ENCODE results near the gene C2CD5. TPM values are rescaled to one million over a fixed set of nuclear protein-coding genes. Genes with fewer than 3 reads are reported as not detected.

C2CD5 gene
- total RNA-seq, 1 experiment from 2014 or later: 22.9 TPM

DNA sequence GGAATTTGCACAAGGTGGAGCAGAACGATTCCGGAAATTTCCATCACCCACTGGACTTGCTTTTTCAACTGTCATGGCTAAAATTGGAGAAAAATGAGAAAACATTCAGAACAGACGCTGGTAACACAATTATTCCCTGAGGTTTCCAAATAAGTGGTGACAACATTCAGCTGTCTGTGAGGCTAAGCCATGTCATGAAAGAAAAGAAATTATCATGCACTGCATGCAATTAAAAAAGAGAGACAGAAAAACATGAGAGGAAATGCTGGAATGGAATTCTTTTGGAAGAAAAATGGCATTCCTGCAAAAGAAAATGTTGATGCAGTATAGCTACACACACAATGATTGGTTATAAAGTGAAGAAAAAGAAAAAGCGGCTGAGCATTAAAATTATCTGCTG, 87.3 kb downstream of the C2CD5 start:
- H4K20me1 ChIP-seq (ENCODE audit: insufficient read depth): no peaks in the 10 kb centered on the region
- H3K4me3 ChIP-seq (replicated peaks in 1 of 2; ENCODE audit: low read depth in 1 of 2, low read length in 2 of 2): no peak overlapping the region
- CTCF ChIA-PET: interaction anchor here (1.0 to 2.3 kb wide), 5 partner anchors 14 to 759 kb away, joined by 3 to 9 read pairs (median 5); no protein-coding TSS in a partner anchor
- no peaks in the 10 kb centered on the region for H3K4me1 ChIP-seq (ENCODE audit: control insufficient read depth in 1 of 2, insufficient read depth in 2 of 2, low read length in 2 of 2)
- no peak overlapping the region for H3K27ac ChIP-seq (ENCODE audit: low read depth, low read length)
- H3K27me3 ChIP-seq (ENCODE audit: insufficient read depth, low read length): no peaks in the 10 kb centered on the region
- H2AFZ ChIP-seq (ENCODE audit: low read depth, low read length, poor library complexity, severe bottlenecking): no peak overlapping the region
- POLR2A ChIA-PET: no interaction called here
- H3K36me3 ChIP-seq (ENCODE audit: control insufficient read depth in 1 of 2, insufficient read depth in 2 of 2, low read length in 2 of 2): no peaks in the 10 kb centered on the region; a peak in 1 of 4 replicates
- H3K9me2 ChIP-seq (ENCODE audit: insufficient read depth): no peaks in the 10 kb centered on the region
- H3K79me2 ChIP-seq (ENCODE audit: insufficient read depth, low read length): no peaks in the 10 kb centered on the region
- H3K9ac ChIP-seq (ENCODE audit: low read length): no peak overlapping the region
- DNase-seq (ENCODE audit: low read depth, low spot score) (no peak), ATAC-seq (no peak)
- intact Hi-C loops (cut with micrococcal nuclease): loop anchor here (10.0 kb wide), 1 partner anchor 178 kb away; no protein-coding TSS in a partner anchor
- TF ChIP-seq, protein P1, sequence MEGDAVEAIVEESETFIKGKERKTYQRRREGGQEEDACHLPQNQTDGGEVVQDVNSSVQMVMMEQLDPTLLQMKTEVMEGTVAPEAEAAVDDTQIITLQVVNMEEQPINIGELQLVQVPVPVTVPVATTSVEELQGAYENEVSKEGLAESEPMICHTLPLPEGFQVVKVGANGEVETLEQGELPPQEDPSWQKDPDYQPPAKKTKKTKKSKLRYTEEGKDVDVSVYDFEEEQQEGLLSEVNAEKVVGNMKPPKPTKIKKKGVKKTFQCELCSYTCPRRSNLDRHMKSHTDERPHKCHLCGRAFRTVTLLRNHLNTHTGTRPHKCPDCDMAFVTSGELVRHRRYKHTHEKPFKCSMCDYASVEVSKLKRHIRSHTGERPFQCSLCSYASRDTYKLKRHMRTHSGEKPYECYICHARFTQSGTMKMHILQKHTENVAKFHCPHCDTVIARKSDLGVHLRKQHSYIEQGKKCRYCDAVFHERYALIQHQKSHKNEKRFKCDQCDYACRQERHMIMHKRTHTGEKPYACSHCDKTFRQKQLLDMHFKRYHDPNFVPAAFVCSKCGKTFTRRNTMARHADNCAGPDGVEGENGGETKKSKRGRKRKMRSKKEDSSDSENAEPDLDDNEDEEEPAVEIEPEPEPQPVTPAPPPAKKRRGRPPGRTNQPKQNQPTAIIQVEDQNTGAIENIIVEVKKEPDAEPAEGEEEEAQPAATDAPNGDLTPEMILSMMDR (IDR thresholded peaks at IDR 0.05 in 2 of 3, conservative IDR thresholded peaks at IDR 0.05 in 1 of 3; ENCODE audit: borderline replicate concordance in 1 of 3, insufficient read depth in 1 of 3, low read depth in 2 of 3, low read length in 2 of 3): no peak
- TF ChIP-seq RAD21 (IDR thresholded peaks at IDR 0.05; ENCODE audit: low read depth) (no peak), CEBPB (IDR thresholded peaks at IDR 0.05; ENCODE audit: low read depth) (no peak), POLR2A (IDR thresholded peaks at IDR 0.05; ENCODE audit: borderline replicate concordance, extremely low read depth, insufficient read depth, insufficient read length) (no peak), ZNF274 (IDR thresholded peaks at IDR 0.05; ENCODE audit: low read depth, low read length) (no peak), TCF7L2 (IDR thresholded peaks at IDR 0.05; ENCODE audit: borderline replicate concordance, extremely low read depth, insufficient read depth, insufficient read length) (no peak), EGR1 (IDR thresholded peaks at IDR 0.05; ENCODE audit: low read depth) (no peak), ZFX (IDR thresholded peaks at IDR 0.05) (no peak)
- H3K4me2 ChIP-seq (ENCODE audit: low read length): no peak overlapping the region
- H3K9me3 ChIP-seq (ENCODE audit: control insufficient read depth in 1 of 2, insufficient read depth in 1 of 2, low read depth in 1 of 2, low read length in 2 of 2): no peaks in the 10 kb centered on the region
- RAD21 ChIA-PET (ENCODE audit: low non-redundant PET in 1 of 2, low total read pairs in 2 of 2, uncharacterized antibody in 2 of 2, unreplicated experiment in 2 of 2): no interaction called here
- BruUV-seq (replicated peaks): no TSS peak

DNA sequence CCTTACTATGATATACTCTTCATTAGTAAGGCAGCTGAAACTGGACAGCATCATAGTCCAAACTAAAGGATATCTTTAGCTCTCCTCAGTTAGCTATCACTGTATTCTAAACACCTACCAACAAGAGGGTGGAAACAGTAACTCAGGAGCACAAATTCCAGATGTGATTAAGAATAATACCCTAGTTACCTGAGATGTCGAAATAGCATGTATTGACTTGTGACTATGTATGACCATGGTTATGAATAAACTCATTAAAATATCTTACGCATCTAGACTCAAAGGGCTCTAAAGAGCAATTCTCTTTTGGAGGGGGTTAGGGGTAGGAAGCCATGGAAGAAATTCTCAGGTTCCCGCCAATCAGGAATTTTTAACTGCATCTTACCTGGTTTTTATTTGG, 90.8 kb downstream of the C2CD5 start:
- Histone ChIP-seq H4K20me1 (ENCODE audit: insufficient read depth) (no peaks in the 10 kb centered on the region), H3K79me2 (ENCODE audit: insufficient read depth, low read length) (no peaks in the 10 kb centered on the region), H3K27ac (ENCODE audit: low read depth, low read length) (no peak overlapping the region), H3K4me2 (ENCODE audit: low read length) (no peak overlapping the region), H3K4me1 (ENCODE audit: control insufficient read depth in 1 of 2, insufficient read depth in 2 of 2, low read length in 2 of 2) (no peaks in the 10 kb centered on the region), H3K9me2 (ENCODE audit: insufficient read depth) (no peaks in the 10 kb centered on the region), H3K27me3 (ENCODE audit: insufficient read depth, low read length) (no peaks in the 10 kb centered on the region), H3K4me3 (replicated peaks in 1 of 2; ENCODE audit: low read depth in 1 of 2, low read length in 2 of 2) (no peak overlapping the region), H3K36me3 (ENCODE audit: control insufficient read depth in 1 of 2, insufficient read depth in 2 of 2, low read length in 2 of 2) (no peaks in the 10 kb centered on the region), H2AFZ (ENCODE audit: low read depth, low read length, poor library complexity, severe bottlenecking) (no peak overlapping the region), H3K9ac (ENCODE audit: low read length) (no peak overlapping the region), H3K9me3 (ENCODE audit: control insufficient read depth in 1 of 2, insufficient read depth in 1 of 2, low read depth in 1 of 2, low read length in 2 of 2) (no peaks in the 10 kb centered on the region)
- intact Hi-C loops (cut with micrococcal nuclease): loop anchor here (10.0 kb wide), 1 partner anchor 181 kb away; no protein-coding TSS in a partner anchor
- DNase-seq (ENCODE audit: low read depth, low spot score) (no peak), ATAC-seq (no peak)
- ChIA-PET POLR2A (no interaction called here), RAD21 (ENCODE audit: low non-redundant PET in 1 of 2, low total read pairs in 2 of 2, uncharacterized antibody in 2 of 2, unreplicated experiment in 2 of 2) (no interaction called here), CTCF (interaction anchor here (0.8 kb wide), 1 partner anchor 10 kb away, joined by 3 read pairs; no protein-coding TSS in a partner anchor)
- TF ChIP-seq EGR1 (IDR thresholded peaks at IDR 0.05; ENCODE audit: low read depth): no peak
- no peak for TF ChIP-seq EZH2phosphoT487 (IDR thresholded peaks at IDR 0.05; ENCODE audit: borderline replicate concordance)
- TF ChIP-seq, protein P2, sequence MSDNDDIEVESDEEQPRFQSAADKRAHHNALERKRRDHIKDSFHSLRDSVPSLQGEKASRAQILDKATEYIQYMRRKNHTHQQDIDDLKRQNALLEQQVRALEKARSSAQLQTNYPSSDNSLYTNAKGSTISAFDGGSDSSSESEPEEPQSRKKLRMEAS (IDR thresholded peaks at IDR 0.05): no peak
- TF ChIP-seq, protein P3, sequence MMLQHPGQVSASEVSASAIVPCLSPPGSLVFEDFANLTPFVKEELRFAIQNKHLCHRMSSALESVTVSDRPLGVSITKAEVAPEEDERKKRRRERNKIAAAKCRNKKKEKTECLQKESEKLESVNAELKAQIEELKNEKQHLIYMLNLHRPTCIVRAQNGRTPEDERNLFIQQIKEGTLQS (IDR thresholded peaks at IDR 0.05): no peak
- TF ChIP-seq FOSL1 (IDR thresholded peaks at IDR 0.05; ENCODE audit: low read depth): no peak
- TF ChIP-seq SP1 (IDR thresholded peaks at IDR 0.05; ENCODE audit: low read depth): no peak
- no peak for TF ChIP-seq POLR2A (IDR thresholded peaks at IDR 0.05; ENCODE audit: borderline replicate concordance, extremely low read depth, insufficient read depth, insufficient read length)
- TF ChIP-seq ZNF274 (IDR thresholded peaks at IDR 0.05; ENCODE audit: low read depth, low read length): no peak
- no peak for TF ChIP-seq EZH2 (IDR thresholded peaks at IDR 0.05)
- TF ChIP-seq RAD21 (IDR thresholded peaks at IDR 0.05; ENCODE audit: low read depth): no peak
- TF ChIP-seq TCF7L2 (IDR thresholded peaks at IDR 0.05; ENCODE audit: borderline replicate concordance, extremely low read depth, insufficient read depth, insufficient read length): no peak
- TF ChIP-seq SIN3A (IDR thresholded peaks at IDR 0.05; ENCODE audit: low read depth): no peak
- TF ChIP-seq, protein P4, sequence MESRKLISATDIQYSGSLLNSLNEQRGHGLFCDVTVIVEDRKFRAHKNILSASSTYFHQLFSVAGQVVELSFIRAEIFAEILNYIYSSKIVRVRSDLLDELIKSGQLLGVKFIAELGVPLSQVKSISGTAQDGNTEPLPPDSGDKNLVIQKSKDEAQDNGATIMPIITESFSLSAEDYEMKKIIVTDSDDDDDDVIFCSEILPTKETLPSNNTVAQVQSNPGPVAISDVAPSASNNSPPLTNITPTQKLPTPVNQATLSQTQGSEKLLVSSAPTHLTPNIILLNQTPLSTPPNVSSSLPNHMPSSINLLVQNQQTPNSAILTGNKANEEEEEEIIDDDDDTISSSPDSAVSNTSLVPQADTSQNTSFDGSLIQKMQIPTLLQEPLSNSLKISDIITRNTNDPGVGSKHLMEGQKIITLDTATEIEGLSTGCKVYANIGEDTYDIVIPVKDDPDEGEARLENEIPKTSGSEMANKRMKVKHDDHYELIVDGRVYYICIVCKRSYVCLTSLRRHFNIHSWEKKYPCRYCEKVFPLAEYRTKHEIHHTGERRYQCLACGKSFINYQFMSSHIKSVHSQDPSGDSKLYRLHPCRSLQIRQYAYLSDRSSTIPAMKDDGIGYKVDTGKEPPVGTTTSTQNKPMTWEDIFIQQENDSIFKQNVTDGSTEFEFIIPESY (IDR thresholded peaks at IDR 0.05; ENCODE audit: extremely low read depth, insufficient replicate concordance, low read length): no peak
- no TSS peak for BruUV-seq (replicated peaks)
